Hypothalamus (tissue), 51 donors: ENCODE measurements around the gene TBC1D10A.

Source experiments
- DNase-seq, 51 donors: peaks; one replicate each; lab custom pipeline; 2025; lab: John Stamatoyannopoulos, UW

Gene TBC1D10A, protein sequence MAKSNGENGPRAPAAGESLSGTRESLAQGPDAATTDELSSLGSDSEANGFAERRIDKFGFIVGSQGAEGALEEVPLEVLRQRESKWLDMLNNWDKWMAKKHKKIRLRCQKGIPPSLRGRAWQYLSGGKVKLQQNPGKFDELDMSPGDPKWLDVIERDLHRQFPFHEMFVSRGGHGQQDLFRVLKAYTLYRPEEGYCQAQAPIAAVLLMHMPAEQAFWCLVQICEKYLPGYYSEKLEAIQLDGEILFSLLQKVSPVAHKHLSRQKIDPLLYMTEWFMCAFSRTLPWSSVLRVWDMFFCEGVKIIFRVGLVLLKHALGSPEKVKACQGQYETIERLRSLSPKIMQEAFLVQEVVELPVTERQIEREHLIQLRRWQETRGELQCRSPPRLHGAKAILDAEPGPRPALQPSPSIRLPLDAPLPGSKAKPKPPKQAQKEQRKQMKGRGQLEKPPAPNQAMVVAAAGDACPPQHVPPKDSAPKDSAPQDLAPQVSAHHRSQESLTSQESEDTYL

DNA sequence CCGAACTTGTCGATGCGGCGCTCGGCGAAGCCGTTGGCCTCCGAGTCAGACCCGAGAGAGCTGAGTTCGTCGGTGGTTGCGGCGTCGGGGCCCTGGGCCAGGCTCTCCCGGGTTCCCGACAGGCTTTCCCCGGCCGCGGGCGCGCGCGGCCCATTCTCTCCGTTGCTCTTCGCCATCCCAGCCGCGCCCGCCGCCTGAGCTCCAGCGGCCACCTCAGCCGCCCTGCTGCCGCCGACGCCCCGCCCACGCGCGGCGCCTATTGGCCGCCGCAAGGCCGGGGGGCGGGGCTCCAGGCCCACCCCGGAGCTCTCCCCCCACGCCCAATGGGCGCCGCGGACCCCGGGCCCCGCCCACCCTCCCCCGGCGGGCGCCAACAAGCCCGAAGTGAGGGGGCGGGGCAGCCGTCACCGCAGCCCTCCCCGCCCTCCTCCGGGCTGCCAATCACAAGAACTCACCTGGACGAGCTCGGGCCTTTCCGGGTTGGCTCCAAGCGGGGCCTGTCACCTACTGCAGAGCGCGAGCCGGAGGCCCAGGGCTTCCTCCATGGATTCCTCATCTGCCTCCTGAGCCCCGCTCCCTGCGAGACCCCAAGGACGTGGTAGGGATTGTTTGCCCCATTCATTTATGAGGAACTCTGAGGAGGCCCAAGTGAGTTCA lies at the start of gene TBC1D10A:
Gene TBC1D10A, minus strand, starts transcription at position 236 of the 657 bp plus-strand sequence. Its CDS starts 60 bp downstream, at position 176.
- DNase-seq = peak in 50 of 51 donors; percentile 19 to 90 (median 74)

DNA sequence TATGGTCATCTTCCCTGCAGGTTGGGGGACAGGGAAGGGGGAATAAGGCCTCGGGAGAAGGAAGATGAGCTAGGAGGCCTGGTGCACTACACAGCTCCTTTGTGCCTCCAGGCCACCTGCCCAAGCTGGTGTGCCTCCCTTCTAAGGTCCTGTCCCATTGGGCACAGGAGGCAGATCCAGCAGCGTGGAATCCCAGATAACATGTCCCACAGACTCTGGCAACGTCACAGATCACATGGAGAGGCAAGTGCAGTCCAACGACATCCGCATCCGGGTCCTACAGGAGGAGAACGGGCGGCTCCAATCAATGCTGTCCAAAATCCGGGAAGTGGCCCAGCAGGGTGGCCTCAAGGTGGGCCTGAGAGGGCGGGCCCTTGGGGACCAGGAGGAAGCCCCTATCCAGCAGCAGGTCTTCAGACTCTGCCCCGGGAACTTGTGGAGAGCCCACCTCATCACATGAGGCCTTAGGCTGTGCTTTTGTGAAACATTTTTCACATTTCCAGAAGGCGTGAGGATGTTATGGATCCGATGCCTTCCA lies 48.6 kb upstream of the TBC1D10A start:
- no peak for DNase-seq

DNA sequence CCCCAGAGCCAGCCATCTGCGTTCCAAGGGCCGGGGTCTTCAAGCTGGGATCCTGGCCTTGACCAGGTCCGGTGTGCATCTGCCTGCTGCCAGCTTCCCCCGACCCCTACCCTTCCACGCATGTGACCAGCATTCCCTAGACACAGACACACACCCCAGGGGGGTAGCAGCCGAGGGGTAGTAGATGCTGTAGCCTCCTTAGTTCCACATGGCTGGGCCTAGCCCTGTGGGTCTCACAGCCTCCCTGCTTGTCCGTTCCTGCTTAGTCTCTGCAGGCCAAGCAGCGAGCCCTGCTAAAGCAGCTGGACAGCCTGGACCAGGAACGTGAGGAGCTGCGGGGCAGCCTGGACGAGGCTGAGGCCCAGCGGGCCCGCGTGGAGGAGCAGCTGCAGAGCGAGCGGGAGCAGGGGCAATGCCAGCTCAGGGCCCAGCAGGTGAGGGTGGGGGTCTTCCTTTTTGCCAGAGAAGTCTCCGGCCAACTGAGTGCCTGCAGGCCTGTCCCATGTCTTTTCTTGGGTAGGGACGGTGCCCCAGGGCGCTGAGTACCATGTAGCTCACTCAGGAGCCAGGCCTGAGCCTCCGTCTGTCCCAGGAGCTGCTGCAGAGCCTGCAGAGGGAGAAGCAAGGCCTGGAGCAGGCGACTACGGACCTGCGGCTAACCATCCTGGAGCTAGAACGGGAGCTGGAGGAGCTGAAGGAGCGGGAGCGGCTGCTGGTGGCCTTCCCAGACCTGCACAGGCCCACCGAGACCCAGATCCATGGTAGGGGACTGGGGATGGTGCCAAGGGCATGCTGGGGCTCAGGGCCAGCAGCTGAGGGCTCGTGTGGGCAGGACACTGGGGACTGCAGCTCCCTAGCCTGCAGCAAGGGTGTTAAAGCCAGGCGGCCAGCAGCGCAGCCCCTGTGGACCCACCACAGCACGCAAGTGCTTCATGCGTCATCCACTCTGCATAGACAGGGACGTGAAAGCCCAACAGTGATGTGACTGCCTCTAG lies 46.9 kb upstream of the TBC1D10A start:
- DNase-seq = peak in 8 of 51 donors; percentile 7 to 46 (median 20)

DNA sequence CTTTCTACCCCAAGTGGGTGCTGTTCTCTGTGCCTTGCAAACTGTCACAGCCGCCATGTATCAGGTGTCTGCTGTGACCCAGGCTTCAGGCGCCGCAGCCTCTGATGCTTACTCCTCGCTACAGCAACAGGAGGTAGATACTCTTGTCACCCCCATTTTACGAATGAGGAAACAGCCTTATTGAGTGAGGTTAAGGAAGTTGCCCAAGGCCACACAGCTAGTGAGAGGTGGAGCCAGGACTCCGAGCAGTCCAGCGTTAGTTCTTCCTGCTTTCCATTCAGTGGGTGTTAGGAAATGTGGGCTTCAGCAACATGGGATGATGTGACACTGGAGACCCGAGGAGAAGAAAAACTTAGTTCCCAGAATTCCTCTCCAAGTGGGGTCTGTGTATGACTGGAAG lies 46.2 kb upstream of the TBC1D10A start:
- no peak for DNase-seq

DNA sequence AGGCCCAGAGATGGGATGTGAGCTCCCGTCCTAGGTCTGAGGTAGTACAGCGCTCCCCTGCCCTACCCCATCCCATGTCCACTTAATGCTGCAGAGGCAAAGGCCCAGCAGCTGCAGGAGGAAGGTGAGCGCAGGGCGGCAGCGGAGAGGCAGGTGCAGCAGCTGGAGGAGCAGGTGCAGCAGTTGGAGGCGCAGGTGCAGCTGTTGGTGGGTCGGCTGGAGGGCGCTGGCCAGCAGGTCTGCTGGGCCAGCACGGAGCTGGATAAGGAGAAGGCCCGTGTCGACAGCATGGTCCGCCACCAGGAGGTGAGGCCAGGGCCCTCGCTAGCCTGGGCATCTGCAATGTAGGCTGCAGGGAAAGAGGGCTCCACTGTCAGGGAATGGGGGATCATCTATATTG lies 45.2 kb upstream of the TBC1D10A start:
- DNase-seq = no peak

DNA sequence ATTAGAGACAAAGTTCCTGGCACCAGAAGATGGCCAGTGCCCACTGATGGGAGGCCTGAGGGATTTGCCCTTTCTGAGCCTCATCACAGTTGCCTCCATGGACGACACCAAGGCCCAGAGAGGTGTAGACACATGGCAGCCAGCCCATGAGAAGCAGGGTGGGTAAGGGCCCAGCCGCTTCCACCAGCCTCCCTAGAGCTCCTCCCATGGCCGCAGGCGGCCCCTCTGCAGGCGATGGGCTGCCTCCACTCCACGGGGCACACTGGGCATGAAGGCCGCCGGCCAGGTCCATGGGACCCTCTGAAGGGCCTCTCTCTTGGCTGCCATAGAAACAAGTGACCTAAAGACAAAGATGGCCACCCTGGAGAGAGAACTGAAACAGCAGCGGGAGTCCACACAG lies 44.6 kb upstream of the TBC1D10A start:
- no peak for DNase-seq

DNA sequence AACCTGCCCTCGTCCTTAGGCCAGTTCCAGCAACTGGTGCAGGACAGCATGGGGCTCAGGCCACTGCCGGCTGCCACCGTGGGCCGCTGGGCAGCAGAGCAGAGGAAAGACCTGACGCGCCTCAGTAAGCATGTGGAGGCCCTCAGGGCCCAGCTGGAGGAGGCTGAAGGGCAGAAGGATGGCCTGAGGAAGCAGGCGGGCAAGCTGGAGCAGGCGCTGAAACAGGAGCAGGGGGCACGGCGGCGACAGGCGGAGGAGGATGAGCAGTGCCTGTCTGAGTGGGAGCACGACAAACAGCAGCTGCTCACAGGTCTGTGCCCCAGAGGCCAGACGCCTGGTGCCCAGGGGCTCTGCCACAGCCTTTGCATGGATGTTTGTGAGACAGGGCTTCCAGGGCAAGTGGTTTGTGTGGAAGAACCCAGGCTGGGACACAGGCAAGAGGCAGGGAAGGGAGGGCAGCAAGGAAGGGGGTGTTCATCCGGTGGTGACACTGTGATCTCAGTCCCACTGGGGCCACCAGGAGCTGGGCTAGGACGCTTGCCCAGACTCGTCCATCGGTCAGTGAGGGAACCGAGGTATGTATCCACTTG lies 44.0 kb upstream of the TBC1D10A start:
- no peak for DNase-seq

DNA sequence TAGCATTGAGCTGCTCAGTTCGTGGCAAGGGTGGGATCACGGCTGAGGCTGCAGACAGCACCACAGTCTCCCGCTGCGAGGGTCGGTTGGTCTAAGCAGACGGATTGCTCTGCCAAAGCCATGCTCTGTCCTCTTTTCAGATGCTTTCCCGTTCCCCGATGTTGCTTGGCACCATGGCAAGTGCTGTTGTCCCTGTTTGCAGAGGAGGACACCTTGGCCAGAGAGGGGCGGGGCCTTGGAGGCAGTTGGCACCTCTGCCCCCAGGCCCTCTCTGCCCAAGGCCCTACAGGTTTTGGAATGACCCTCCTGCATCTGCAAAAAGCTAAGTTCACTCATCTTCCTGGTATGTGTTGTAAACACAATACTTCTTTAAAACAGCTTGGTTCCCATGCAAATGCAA lies 41.7 kb upstream of the TBC1D10A start:
- no peak for DNase-seq

DNA sequence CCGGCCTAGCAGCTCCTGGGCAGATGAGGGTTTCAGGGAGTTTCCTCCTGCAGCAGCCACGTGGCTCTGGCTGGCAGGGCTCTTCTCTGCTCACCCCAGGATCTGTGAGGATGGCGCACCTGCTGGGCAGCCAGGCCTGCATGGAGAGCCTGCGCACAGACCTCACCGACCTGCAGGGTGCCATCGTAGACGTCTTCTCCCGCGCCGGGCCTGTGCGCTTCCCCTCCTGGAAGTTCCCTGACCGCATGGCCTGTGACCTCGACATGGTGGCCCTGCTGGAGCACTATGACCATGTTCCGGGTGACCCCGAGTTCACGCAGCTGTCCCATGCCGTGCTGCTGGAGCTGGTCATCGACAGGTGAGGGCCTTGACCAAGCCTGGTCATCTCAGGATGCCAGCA lies 39.1 kb upstream of the TBC1D10A start:
- no peak for DNase-seq

DNA sequence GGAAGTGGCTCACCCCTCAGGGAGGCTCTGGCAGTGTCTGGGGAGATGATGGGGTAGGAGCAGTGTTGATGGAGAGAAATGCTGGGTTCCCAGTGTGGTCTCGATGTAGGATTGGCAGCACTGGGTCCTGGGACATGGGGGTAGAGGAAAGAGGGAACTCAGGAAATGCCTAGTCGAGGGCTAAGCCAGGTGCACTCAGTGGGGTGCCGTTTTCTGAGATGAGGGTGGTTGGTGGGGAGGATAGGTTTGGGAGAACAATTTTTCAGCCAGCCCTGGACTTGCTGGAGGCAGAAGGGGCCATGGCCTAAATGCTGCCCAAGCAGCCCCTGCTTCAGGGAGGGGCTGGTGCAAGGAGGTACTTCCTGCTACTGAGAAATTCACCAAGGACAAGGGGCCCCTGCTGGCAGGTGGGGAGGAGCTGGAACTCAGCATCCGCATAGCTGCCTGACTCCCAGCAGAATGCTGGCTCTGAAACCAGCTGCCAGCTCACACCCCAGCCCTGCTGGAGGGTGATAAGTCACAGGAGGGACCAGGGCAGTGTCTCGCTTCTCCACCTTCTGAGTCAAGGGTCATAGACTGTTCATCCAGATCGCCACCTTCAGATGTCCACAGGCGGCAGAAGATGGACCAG lies 36.0 kb upstream of the TBC1D10A start:
- no peak for DNase-seq

DNA sequence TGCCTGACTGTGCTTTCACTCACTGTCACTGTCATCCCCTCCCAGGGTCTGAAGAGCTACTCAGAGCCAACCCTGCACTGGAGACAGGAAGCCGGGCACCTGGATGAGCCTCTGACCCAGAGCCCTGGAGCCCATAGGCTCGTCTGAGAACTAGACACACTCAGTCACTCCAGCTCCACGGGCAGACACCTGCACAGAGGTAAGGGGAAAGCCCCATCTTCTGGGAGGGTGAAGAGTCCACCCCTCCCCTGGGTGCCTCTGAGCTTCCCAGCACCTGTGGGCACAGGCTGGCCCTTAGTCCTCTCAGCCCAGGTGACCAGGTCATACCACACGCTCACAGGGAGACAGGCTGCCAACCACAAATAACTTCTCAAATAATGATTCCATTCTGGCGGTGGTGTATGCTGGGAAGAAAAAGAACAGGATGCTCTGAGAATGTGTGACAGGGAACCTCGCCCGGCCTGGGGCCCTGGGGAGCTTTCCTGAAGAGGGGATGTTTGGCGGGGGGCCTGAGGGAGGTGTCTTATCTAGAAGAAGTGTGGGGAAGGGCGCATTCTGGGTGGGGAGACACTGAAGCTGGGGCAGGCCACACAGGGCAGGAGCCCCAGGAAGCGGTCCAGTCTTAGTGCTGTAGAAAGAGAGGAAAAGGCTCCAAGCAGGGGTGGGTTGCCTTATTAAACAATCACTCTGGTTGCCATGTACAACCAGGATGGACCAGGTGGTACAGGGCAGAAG lies 35.3 kb upstream of the TBC1D10A start:
- no peak for DNase-seq

DNA sequence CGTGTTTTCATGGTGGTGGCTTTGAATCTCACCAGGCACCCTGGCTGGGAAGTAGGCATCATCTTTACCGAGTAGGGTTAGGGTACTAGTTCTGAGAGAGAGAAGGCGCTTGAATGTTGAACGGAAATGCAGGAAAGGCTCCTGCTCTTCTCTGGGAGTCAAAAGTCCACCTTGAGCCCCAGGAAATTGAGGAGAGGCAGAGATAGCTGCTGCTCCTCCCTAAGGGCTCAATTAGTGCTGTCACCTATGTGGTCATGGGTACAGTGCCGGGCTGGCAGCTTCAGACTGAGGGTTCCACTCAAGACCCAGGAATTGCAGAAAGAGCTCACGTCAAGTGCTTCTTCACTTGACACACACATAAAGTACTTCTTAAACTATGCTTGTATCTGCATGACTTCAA lies 31.8 kb upstream of the TBC1D10A start:
- DNase-seq = no peak

DNA sequence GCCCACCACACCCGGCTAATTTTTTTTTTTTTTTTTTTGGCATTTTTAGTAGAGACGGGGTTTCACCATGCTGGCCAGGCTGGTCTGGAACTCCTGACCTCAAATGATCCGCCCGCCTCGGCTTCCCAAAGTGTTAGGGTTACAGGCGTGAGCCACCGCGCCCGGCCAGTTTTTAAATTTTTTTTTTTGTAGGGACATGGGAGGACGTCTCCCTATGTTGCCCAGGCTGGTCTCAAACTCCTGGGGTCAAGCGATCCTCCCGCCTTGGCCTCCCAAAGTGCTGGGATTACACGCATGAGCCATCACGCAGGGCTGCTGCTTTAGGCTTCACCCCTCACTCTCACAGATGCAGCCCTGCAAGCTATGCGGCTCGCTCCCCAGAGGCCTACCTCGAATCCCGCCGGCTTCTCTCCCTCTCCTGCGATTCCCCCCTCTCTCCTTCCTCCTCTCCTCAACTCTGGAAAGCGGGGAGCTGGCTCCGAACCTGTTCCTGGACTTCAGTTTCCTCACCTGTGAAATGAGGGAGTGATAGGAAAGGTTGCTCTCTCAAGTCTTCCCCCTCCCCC lies 31.0 kb upstream of the TBC1D10A start:
- DNase-seq = no peak

DNA sequence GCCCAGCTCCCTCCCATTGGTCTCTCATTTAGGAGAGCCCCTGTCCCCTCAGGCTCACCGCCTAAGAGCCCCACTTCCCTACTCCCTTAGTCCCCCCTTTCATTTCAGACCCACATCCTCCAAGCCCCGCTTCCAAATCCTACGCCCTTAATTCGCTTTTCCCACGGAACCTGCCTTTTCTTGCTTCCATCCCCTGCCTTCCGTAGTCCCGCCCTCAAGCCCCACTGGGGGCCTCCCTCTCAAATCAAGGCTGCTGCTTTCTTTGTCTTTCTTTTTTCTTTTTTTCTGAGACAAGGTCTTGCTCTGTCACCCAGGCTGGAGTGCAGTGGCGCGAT lies 30.5 kb upstream of the TBC1D10A start:
- no peak for DNase-seq

DNA sequence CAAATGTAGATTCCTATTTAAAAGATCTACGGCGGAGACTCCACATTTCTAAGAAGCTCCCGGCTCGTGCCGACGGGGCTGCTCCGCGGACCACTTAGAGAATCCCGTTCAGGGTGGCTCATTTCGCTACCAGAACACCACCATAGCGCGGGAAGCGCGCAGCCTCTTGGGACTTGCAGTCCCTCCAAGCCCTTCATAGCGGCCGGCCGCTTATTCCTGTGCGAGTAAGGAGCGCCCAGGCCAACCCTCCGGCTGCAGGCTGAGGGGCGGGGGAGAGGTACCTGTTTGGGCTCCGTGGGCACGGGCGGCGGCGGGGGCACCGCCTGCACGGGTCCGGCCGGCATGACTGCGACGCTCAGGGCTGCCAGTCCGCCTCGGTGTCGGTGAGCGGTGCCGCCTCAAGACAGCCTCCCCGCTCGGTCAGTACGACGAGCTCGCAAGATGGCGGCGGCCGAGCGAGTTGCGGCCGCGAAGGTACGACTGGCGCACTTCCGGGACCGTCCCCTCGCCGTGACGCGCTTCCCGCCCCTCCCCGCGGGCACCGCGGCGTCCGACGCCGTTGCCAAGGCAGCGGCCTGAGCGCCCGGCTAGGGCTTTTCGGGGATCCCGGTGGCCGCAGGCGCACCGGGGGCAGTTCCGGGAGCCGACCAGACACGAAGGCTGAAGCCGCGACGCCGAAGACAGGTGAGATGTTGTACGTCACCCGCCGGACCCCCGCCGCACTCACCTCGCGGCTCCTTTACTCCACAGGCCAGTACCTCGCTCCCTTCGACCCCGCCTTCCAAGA lies 29.9 kb upstream of the TBC1D10A start, which contains the start of the genes CCDC157 and SF3A1:
Gene CCDC157, plus strand, starts transcription at position 559 of the 787 bp plus-strand sequence. CDS start 8,994 bp downstream, outside the sequence.
Gene SF3A1, minus strand, starts transcription at position 446 of the 787 bp plus-strand sequence. Its CDS starts 102 bp downstream, at position 344.
- DNase-seq = peak; percentile 50 to 96 (median 84)

DNA sequence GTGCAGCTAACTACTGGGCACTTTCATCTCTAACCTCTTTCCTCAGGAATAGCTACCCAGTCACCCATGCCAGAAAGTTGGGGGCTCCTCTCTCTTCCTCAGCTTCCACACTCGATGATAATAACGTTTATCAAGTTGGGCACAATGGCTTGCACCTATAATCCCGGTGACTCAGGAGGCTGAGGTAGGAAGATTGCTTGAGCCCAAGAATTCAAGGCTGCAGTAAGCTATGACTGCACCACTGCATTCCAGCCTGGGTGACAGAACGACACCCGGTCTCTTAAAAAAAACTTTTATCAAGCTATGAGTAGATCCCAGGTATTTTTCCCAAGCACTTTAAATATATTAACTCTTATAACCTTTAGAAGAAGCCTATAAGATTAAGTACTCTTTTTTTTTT lies 27.9 kb upstream of the TBC1D10A start:
- no peak for DNase-seq

DNA sequence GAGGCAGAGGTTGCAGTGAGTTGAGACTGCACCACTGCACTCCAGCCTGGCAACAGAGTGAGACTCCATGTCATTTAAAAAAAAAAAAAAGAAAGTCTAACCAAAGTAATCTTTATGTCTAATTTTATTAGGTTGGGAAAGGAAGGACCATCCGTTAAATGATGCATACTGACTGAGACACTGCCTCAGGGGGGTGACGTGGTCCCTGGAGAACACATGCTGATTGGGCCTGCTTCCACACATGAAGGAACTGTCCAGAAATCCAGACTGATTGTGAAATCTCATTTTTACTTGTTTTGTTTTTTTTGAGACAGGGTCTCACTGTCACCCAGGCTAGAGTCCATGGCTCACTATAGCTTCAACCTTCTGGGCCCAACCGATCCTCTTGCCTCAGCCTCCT lies 24.5 kb upstream of the TBC1D10A start:
- DNase-seq = no peak

DNA sequence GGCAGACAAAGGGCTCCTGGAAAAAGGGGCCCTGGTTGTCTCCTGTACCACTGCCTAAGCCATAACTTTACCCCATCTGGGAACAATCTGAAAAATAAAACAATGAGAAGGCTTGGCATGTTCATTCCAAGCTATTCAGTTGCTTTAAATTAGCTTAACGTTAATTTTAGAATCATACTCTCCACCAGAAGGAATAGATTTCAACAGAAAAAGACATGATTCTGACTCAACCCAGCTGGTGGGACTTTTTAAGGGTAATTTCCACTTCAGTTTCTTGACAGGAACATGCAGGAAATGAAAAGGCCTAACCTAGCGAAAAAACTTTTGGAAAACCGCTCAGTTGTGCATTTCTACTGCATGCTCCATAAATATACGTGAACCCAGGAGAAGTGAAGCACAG lies 22.1 kb upstream of the TBC1D10A start:
- DNase-seq = peak in 1 of 51 donors; percentile 37
